ENCODE measurements around the gene HEATR5A.

The HEATR5A gene

GRCh38 chr14:31395119-31395518 lies 25.2 kb downstream of the HEATR5A start:
- no peak for TF ChIP-seq CTCF (IDR thresholded peaks at IDR 0.05; ENCODE audit: insufficient read depth, low read length)
- no peak for TF ChIP-seq REST (IDR thresholded peaks at IDR 0.05; ENCODE audit: insufficient replicate concordance, low read depth)
- TF ChIP-seq SPI1 (IDR thresholded peaks at IDR 0.05; ENCODE audit: borderline replicate concordance, low read depth): no peak
- no peak for TF ChIP-seq GABPA (IDR thresholded peaks at IDR 0.05; ENCODE audit: low read depth)
- no peak for TF ChIP-seq POLR2AphosphoS5 (IDR thresholded peaks at IDR 0.05; ENCODE audit: low read depth)
- H3K27me3 ChIP-seq (ENCODE audit: insufficient read depth, poor library complexity, severe bottlenecking): no peaks in the 10 kb centered on the region
- no peak for DNase-seq (ENCODE audit: low read depth in 1 of 2, low spot score in 1 of 2)
- H3K27ac ChIP-seq (replicated peaks): no peak overlapping the region
- H3K4me3 ChIP-seq (replicated peaks; ENCODE audit: insufficient read depth, low read length): no peak overlapping the region

- no peaks in the 10 kb centered on the region for H3K27me3 ChIP-seq (ENCODE audit: insufficient read depth, poor library complexity, severe bottlenecking)
- TF ChIP-seq POLR2AphosphoS5 (IDR thresholded peaks at IDR 0.05; ENCODE audit: low read depth) (no peak), GABPA (IDR thresholded peaks at IDR 0.05; ENCODE audit: low read depth) (no peak), SPI1 (IDR thresholded peaks at IDR 0.05; ENCODE audit: borderline replicate concordance, low read depth) (no peak), CTCF (IDR thresholded peaks at IDR 0.05; ENCODE audit: insufficient read depth, low read length) (no peak), REST (IDR thresholded peaks at IDR 0.05; ENCODE audit: insufficient replicate concordance, low read depth) (no peak)
- H3K4me3 ChIP-seq (replicated peaks; ENCODE audit: insufficient read depth, low read length): no peak overlapping the region
- no peak overlapping the region for H3K27ac ChIP-seq (replicated peaks)
- DNase-seq (ENCODE audit: low read depth in 1 of 2, low spot score in 1 of 2): no peak
Measured at GRCh38 chr14:31391977-31392503, 28.3 kb downstream of the HEATR5A start.

- no peak for TF ChIP-seq GABPA (IDR thresholded peaks at IDR 0.05; ENCODE audit: low read depth)
- TF ChIP-seq CTCF (IDR thresholded peaks at IDR 0.05; ENCODE audit: insufficient read depth, low read length): no peak
- no peak for TF ChIP-seq POLR2AphosphoS5 (IDR thresholded peaks at IDR 0.05; ENCODE audit: low read depth)
- TF ChIP-seq REST (IDR thresholded peaks at IDR 0.05; ENCODE audit: insufficient replicate concordance, low read depth): no peak
- no peak for TF ChIP-seq SPI1 (IDR thresholded peaks at IDR 0.05; ENCODE audit: borderline replicate concordance, low read depth)
- H3K27ac ChIP-seq (replicated peaks): no peak overlapping the region
- no peaks in the 10 kb centered on the region for H3K27me3 ChIP-seq (ENCODE audit: insufficient read depth, poor library complexity, severe bottlenecking)
- no peak for DNase-seq (ENCODE audit: low read depth in 1 of 2, low spot score in 1 of 2)
- no peak overlapping the region for H3K4me3 ChIP-seq (replicated peaks; ENCODE audit: insufficient read depth, low read length)
Measured at GRCh38 chr14:31391473-31391872, 28.9 kb downstream of the HEATR5A start.
